Endothelial cell (in vitro differentiated cells): ENCODE measurements around the gene SYT17. TPM values are rescaled to one million over a fixed set of nuclear protein-coding genes. Genes with fewer than 3 reads are reported as not detected.

Source experiments
- DNase-seq: peaks from one replicate; pipeline ENCODE4 v3.0.0; 2021; ENCODE audit warnings: low spot score
- H3K27ac Mint-ChIP-seq: one replicate; pipeline ENCODE4 v1.8.0; 2021; ENCODE audit warnings: mixed read lengths, inconsistent platforms; ENCODE audit not compliant: unreplicated experiment
- H3K27me3 Mint-ChIP-seq: one replicate; pipeline ENCODE4 v1.8.0; 2021; ENCODE audit warnings: mild to moderate bottlenecking, moderate library complexity, mixed read lengths, inconsistent platforms; ENCODE audit not compliant: unreplicated experiment
- H3K36me3 Mint-ChIP-seq: one replicate; pipeline ENCODE4 v1.8.0; 2021; ENCODE audit warnings: mild to moderate bottlenecking, low read depth, mixed read lengths, inconsistent platforms; ENCODE audit not compliant: unreplicated experiment
- H3K4me1 Mint-ChIP-seq: one replicate; pipeline ENCODE4 v1.8.0; 2021; ENCODE audit warnings: mild to moderate bottlenecking, mixed read lengths, inconsistent platforms; ENCODE audit not compliant: unreplicated experiment
- H3K4me3 Mint-ChIP-seq: one replicate; pipeline ENCODE4 v1.8.0; 2021; ENCODE audit warnings: mild to moderate bottlenecking, mixed read lengths, inconsistent platforms; ENCODE audit not compliant: unreplicated experiment
- H3K9me3 Mint-ChIP-seq: one replicate; pipeline ENCODE4 v1.8.0; 2021; ENCODE audit warnings: mixed read lengths, inconsistent platforms; ENCODE audit not compliant: unreplicated experiment
- total RNA-seq: library from RNA; stranded (reverse); fragmentation: NEBNext Ultra II Directional; extraction: Animal tissue kit (Norgen Biotek cat#: 25700); gene quantifications from one replicate; pipeline ENCODE4 v1.2.1, GENCODE V29; 2021; ENCODE audit not compliant: unreplicated experiment
- TF ChIP-seq, protein P1 (sequence below): fragments of 200-600 bp; sonication (generic); IDR thresholded peaks from one replicate; pipeline ENCODE4 v1.5.0; 2021; ENCODE audit warnings: antibody characterized with exemption; ENCODE audit not compliant: unreplicated experiment

Gene SYT17
- total RNA-seq, 1 donor from 2014 or later, result 16.4 TPM

DNA sequence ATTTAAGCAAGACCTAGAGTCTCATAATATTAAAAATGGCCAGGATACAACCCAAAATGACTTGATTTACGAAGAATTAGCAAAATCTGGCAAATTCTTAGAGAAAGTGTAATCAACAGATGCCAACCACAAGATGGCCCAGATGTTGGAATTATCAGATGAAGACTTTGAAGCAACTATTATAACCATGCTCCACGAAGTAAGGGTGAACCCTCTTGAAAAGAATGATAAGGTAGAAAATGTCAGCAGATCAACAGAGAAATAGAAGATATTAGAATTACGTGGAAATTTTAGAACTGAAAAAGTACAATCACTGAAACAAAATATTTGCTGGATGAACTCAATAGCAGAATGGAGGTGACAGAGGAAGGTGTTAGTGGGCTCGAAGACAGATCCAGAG is 67.4 kb downstream of the SYT17 start:
- Mint-ChIP-seq H3K4me3 (peak overlapping the region; percentile 26), H3K9me3 (peaks cover 17% of the 10 kb centered on the region), H3K27me3 (peaks cover 6% of the 10 kb centered on the region), H3K27ac (no peak overlapping the region), H3K36me3 (peaks cover 56% of the 10 kb centered on the region), H3K4me1 (no peaks in the 10 kb centered on the region)
- TF ChIP-seq, protein P1, sequence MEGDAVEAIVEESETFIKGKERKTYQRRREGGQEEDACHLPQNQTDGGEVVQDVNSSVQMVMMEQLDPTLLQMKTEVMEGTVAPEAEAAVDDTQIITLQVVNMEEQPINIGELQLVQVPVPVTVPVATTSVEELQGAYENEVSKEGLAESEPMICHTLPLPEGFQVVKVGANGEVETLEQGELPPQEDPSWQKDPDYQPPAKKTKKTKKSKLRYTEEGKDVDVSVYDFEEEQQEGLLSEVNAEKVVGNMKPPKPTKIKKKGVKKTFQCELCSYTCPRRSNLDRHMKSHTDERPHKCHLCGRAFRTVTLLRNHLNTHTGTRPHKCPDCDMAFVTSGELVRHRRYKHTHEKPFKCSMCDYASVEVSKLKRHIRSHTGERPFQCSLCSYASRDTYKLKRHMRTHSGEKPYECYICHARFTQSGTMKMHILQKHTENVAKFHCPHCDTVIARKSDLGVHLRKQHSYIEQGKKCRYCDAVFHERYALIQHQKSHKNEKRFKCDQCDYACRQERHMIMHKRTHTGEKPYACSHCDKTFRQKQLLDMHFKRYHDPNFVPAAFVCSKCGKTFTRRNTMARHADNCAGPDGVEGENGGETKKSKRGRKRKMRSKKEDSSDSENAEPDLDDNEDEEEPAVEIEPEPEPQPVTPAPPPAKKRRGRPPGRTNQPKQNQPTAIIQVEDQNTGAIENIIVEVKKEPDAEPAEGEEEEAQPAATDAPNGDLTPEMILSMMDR, result no peak
- DNase-seq, result no peak

DNA sequence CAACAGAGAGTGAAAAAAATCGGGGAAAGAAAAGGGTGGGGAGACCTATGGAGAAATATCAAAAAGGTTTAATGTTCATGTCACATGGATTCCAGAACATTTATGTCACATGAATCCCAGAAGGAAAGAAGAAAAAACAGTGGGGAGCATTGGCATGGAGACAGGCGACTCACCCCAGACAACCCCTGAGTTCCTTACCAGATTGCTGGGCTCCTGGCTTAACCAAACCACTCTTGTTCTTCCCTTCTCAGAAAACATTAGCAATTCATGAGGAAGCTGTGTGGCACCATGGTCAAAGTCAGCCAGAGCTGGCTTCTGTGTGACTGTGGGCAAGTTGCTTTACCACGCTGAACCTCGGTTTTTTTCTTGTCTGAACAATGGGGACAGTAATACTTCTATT is 67.8 kb downstream of the SYT17 start:
- no peak for DNase-seq
- peaks cover 6% of the 10 kb centered on the region for H3K27me3 Mint-ChIP-seq

DNA sequence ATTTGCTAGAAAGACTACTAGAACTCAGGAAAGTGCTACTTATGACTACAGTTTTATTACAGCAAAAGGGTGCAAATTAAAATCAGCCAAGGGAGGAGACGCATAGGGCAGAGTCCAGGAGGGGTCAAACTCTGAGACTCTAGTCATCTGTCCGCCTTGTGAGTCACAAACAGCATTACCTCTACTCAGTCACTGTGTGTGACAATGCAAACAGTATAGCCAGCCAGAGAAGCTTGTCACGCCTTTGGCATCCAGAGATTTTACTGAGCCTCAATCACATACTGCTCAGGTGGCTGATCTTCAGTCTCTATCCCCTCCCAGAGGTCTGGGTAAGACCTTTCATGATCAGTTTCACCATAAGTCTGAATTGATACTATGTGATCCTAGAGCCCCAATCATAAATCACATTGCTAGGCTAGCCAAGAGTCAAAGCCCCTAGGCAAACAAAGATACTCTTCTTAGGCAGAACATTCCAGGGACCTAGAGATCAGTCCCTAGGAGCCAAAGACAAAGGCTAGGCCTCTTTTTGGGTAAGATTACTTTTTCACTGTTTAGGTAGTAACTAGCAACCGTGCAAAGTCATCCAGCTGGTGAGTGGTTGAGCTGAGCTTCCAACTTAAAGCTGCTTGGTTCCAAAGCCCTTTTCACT is 68.6 kb downstream of the SYT17 start:
- H3K27ac Mint-ChIP-seq, result no peak overlapping the region
- TF ChIP-seq, protein P1, result no peak
- no peaks in the 10 kb centered on the region for H3K4me1 Mint-ChIP-seq
- peaks cover 6% of the 10 kb centered on the region for H3K27me3 Mint-ChIP-seq
- peaks cover 17% of the 10 kb centered on the region for H3K9me3 Mint-ChIP-seq
- H3K4me3 Mint-ChIP-seq, result no peak overlapping the region
- H3K36me3 Mint-ChIP-seq, result peaks cover 55% of the 10 kb centered on the region
- DNase-seq, result no peak

More for the DNA sequence above, 67.8 kb downstream of the SYT17 start:
- TF ChIP-seq, protein P1, result no peak
- Mint-ChIP-seq H3K4me3 (peak overlapping the region; percentile 26), H3K36me3 (peaks cover 56% of the 10 kb centered on the region), H3K4me1 (no peaks in the 10 kb centered on the region), H3K27ac (no peak overlapping the region), H3K9me3 (peaks cover 17% of the 10 kb centered on the region)

DNA sequence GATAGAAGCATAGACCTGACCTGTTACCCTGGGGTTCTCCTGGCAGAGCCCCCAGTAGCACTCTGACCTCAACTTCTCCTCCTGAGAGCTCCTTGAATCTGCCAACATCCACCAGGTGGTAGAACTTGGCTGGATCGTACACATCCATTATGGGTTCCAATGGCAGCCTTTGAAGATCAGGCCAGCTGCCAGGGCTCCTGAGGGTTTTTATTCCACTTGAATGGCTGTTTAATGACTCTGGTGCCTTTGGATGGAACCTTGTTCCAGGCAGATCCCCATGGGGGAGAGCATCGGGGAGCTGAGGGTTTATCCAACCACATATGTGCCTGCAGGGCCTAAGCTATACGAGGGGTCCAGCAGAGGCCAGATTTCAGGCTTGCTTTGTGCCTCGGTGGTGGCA is 70.4 kb downstream of the SYT17 start:
- H3K27me3 Mint-ChIP-seq, result peaks cover 2% of the 10 kb centered on the region
- H3K36me3 Mint-ChIP-seq, result peaks cover 57% of the 10 kb centered on the region
- DNase-seq, result no peak
- TF ChIP-seq, protein P1, result no peak
- H3K4me3 Mint-ChIP-seq, result peak overlapping the region; percentile 32
- peaks cover 17% of the 10 kb centered on the region for H3K9me3 Mint-ChIP-seq
- no peak overlapping the region for H3K27ac Mint-ChIP-seq
- H3K4me1 Mint-ChIP-seq, result no peaks in the 10 kb centered on the region

DNA sequence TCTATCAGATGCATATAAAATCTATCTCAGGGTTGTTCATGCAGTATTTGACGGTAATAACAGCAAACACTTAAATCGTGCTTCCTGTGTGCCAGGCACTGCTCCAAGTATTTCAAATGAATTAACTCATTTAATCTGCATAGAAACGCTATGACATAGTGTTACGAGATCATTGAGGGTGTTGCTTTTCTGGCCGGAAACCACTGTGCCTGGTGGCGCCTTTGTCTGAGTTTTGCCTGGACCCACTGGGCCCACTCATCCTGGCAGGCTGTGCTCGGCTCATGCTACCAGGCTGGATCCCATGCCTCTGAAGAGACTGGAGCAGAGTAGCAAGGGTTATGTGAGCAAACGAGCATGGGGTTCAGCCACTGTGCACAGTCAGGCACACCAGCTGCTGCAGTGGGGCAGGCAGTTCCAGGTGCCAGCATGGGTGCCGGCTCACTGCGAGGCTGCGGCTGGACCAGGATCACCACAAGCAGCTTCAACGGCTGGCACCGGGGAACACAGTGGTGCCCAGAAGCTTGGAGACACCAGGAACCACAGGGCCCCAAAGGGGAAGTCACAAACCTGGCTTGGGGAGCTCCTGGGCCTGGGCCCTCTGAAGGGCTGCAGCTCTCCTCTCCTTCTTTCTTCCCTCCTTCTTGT is 71.6 kb downstream of the SYT17 start:
- DNase-seq, result no peak
- peaks cover 17% of the 10 kb centered on the region for H3K9me3 Mint-ChIP-seq
- no peak overlapping the region for H3K27ac Mint-ChIP-seq
- H3K27me3 Mint-ChIP-seq, result peaks cover 4% of the 10 kb centered on the region
- H3K36me3 Mint-ChIP-seq, result peaks cover 50% of the 10 kb centered on the region
- H3K4me3 Mint-ChIP-seq, result peak overlapping the region; percentile 59
- TF ChIP-seq, protein P1, result no peak
- no peaks in the 10 kb centered on the region for H3K4me1 Mint-ChIP-seq
